Heart left ventricle (tissue), 16 donors: Measurements from ENCODE around the gene SLC25A1. TPM values are rescaled to one million over a fixed set of nuclear protein-coding genes. Genes with fewer than 3 reads are reported as not detected.
A peak's percentile ranks its signal among the peaks of the same experiment; 100 is the strongest.

Experiments
- ATAC-seq, 4 donors: fragments of 200-7000 bp; cut with Tn5 transposase; one replicate each; pipeline ENCODE4 v1.9.1; 2020 to 2022; ENCODE audit warnings: moderate library complexity in 4 of 4, mild to moderate bottlenecking in 3 of 4, moderate number of reproducible peaks in 1 of 4
- DNase-seq, 5 donors: peaks; one replicate each; pipeline ENCODE4 v3.0.0-alpha.2; 2020
- H3K27ac ChIP-seq, 12 donors: fragments of 200-600 bp; sonication (generic) in 4 of 12; one replicate each; pipeline versions ENCODE4 v1.5.0 to v1.8.0; 2016 to 2022; ENCODE audit warnings: mild to moderate bottlenecking in 2 of 12
- H3K27me3 ChIP-seq, 9 donors: fragments of 200-600 bp; sonication (generic) in 2 of 9; one replicate each; pipeline versions ENCODE4 v1.5.1 to v1.8.0; 2016 to 2022; ENCODE audit warnings: mild to moderate bottlenecking in 3 of 9
- H3K36me3 ChIP-seq, 9 donors: fragments of 200-600 bp; sonication (generic) in 2 of 9; one replicate each; pipeline versions ENCODE4 v1.5.0 to v1.8.0; 2018 to 2022; ENCODE audit warnings: mild to moderate bottlenecking in 2 of 9
- H3K4me1 ChIP-seq, 12 donors: fragments of 200-600 bp; sonication (generic) in 4 of 12; one replicate each; pipeline versions ENCODE4 v1.5.0 to v1.8.0; 2016 to 2022; ENCODE audit warnings: mild to moderate bottlenecking in 3 of 12
- H3K4me3 ChIP-seq, 12 donors: fragments of 200-600 bp; sonication (generic) in 4 of 12; one replicate each; pipeline versions ENCODE4 v1.5.0 to v1.8.0; 2017 to 2022; ENCODE audit warnings: mild to moderate bottlenecking in 9 of 12, moderate library complexity in 4 of 12
- H3K9me3 ChIP-seq, 12 donors: fragments of 200-600 bp; sonication (generic) in 4 of 12; one replicate each; pipeline versions ENCODE4 v1.5.0 to v1.8.0; 2016 to 2022; ENCODE audit warnings: mild to moderate bottlenecking in 1 of 12
- POLR2A ChIP-seq, 2 donors: fragments of 450-650 bp; IDR thresholded peaks; one replicate each; pipeline ENCODE4 v1.6.1; 2017; ENCODE audit warnings: antibody characterized with exemption in 2 of 2, mild to moderate bottlenecking in 2 of 2, moderate library complexity in 2 of 2
- WGBS, 4 donors: extraction: QIAGEN DNeasy Blood & Tissue Kit in 2 of 4; methylation state at CpG; one replicate each; pipeline versions ENCODE4 v1.1.5 to v1.1.7; 2013 to 2018; 5-methylcytosine and 5-hydroxymethylcytosine counted together
- intact Hi-C, 10 donors: fragments of 100-400 bp; cut with DNase I; formaldehyde crosslinking; loops; one replicate each; pipeline versions ENCODE4 v1.11.1 to v1.14.2; 2022
- polyA plus RNA-seq, 2 donors: library from polyadenylated mRNA; stranded (reverse); fragments of 200-250 nt; gene quantifications; one replicate each; pipeline ENCODE4 v1.2.3, GENCODE V29; 2013
- total RNA-seq, 9 donors: library from RNA; depleted of rRNA in 2 of 9; stranded (reverse); fragments of >200 nt in 2 of 9; fragmentation: NEBNext Ultra II Directional in 3 of 9; extraction: Animal tissue kit (Norgen Biotek cat#: 25700) in 3 of 9; gene quantifications; one replicate each; pipeline versions ENCODE4 v1.1.0 to v1.2.4, GENCODE V29; 2016 to 2023
- TF ChIP-seq, protein P1 (sequence below), 12 donors: fragments of 200-600 bp; sonication (generic) in 4 of 12; IDR thresholded peaks; one replicate each; pipeline versions ENCODE4 v1.5.0 to v1.8.0; 2018 to 2022; ENCODE audit warnings: antibody characterized with exemption in 12 of 12, mild to moderate bottlenecking in 5 of 12
- donor health status: ischemic (EF 13 %, LVEDD 7.1; RV severe dilation, severe dysfunction).
- donor health status: healthy with polysubstance abuse.
- donor health status: DM: no; HTN: yes; CAD: no.
- donor health status: DM: no; HTN: no; CAD: no.
- donor health status: ischemic (EF 25% LVEDD 6.9; RV normal size, moderate dysfunction).
- donor health status: ischemic (EF 25% LVEDD 5.7; RV mildly dilated, moderate dysfunction).
- donor health status: healthy.
- donor health status: DM: yes; HTN: yes; CAD: no.
- donor health status: ischemic (EF 35%, LVEDD 5.7; RV mildly dilated, moderate dysfunction).
- donor health status: nonischemic (EF 11% LVEDD 7.7; RV severe dilation, severe dysfunction).
- donor health status: DM: yes; HTN: yes; CAD: no.
- donor health status: PGD.
- donor health status: ischemic (EF 29% LVEDD 5.4; RV normal size, mild dysfunction).
- donor health status: nonischemic (EF 23%, LVEDD 6.1; RV moderate dilation, normal function).

Gene SLC25A1
- total and polyA plus RNA-seq, 11 donors: 16.1 to 35.8 (median 28.4) TPM

DNA sequence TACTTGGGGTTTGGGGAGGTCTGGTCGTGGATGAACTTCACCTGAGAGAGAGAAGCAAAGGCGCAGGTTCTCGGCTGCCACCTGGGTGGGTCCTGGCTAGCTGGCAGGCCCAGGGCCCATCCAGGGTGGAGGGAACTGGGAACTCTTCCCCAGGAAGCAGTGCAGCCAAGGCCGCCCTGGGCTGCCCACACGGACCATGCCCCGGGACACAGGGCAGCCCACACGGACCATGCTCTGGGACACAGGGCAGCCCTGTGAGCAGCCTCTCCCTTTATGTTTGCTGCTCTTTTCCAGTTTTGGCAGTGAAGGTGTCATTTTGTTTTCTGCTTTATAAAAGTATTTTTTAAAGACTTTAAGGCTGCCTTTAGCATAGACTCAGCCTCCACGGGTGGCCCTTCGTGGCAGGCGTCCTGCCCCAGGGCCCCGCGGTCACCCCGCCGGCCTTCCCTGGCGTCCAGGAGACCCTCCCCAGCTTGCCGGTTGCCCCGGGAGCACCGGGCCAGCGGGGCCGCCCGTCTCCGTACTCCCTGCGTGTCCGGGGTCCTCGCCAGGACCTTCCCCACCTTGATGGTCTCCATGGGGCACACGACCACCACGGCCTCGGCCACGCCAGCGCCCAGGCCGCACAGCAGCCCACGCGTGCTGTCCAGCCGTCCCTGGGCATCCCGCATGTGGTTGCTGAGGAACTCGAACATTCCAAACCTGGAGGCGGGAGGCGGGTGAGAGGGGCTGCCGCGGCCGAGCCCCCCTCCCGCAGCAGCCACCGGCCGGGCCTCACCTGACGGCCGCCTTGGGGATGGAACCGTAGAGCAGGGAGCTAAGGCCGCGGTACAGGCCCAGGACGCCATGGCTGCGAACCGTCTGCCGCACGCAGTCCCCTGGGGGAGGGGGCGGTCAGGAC is 1.1 kb downstream of the SLC25A1 start:
- intact Hi-C loops: loop anchor here in 3 of 10 donors (5.0 kb wide), 4 partner anchors 35 to 300 kb away; partner anchors contain the start of genes CDC45 (in 2 of the 3), UFD1 (in 2 of the 3), ESS2 (in 1 of the 3) and HIRA (in 1 of the 3)
- WGBS, 4 donors: 37 to 57% (median 39%) methylated on average over 37 to 55 of the region's 55 CpGs
- no peak for ATAC-seq

DNA sequence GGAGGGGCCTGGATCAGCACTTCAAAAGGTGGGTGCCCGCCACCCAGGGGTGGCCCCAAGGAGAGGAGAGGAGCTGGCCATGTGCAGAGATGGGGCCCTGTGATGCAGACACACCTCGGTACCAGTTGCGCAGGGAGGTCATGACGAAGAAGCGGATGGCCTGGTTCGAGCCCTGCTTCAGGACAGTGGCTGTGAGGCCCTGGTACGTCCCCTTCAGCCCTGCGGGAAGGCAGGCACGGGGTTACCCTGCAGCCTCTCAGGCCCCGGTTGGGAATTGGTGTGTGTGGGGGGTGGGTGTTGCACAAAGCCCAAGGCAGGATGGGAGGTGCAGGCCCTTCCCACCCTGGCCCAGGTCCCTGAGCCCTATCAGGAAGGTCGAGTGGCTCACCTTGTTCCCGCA is 1.8 kb downstream of the SLC25A1 start:
- no peaks in the 10 kb centered on the region for H3K27me3 ChIP-seq
- DNase-seq (no peak), ATAC-seq (no peak)
- H3K36me3 ChIP-seq: no peaks in the 10 kb centered on the region
- peaks cover 16 to 68% (median 50%) of the 10 kb centered on the region in 12 donors for H3K4me1 ChIP-seq
- intact Hi-C loops: loop anchor here in 3 of 10 donors (5.0 kb wide), 4 partner anchors 34 to 301 kb away; partner anchors contain the start of genes CDC45 (in 2 of the 3), UFD1 (in 2 of the 3), ESS2 (in 1 of the 3) and HIRA (in 1 of the 3)
- H3K4me3 ChIP-seq: no peak overlapping the region
- no peaks in the 10 kb centered on the region for H3K9me3 ChIP-seq
- H3K27ac ChIP-seq: peak overlapping the region in 2 of 12 donors; percentile 87 to 89
- TF ChIP-seq, protein P1, sequence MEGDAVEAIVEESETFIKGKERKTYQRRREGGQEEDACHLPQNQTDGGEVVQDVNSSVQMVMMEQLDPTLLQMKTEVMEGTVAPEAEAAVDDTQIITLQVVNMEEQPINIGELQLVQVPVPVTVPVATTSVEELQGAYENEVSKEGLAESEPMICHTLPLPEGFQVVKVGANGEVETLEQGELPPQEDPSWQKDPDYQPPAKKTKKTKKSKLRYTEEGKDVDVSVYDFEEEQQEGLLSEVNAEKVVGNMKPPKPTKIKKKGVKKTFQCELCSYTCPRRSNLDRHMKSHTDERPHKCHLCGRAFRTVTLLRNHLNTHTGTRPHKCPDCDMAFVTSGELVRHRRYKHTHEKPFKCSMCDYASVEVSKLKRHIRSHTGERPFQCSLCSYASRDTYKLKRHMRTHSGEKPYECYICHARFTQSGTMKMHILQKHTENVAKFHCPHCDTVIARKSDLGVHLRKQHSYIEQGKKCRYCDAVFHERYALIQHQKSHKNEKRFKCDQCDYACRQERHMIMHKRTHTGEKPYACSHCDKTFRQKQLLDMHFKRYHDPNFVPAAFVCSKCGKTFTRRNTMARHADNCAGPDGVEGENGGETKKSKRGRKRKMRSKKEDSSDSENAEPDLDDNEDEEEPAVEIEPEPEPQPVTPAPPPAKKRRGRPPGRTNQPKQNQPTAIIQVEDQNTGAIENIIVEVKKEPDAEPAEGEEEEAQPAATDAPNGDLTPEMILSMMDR (IDR thresholded peaks at IDR 0.05): no peak
- no peak for TF ChIP-seq POLR2A (IDR thresholded peaks at IDR 0.05)
- WGBS, 4 donors: 83 to 92% (median 85%) methylated on average over 11 to 12 of the region's 12 CpGs

More for the DNA sequence above, 1.1 kb downstream of the SLC25A1 start:
- Histone ChIP-seq H3K36me3 (no peaks in the 10 kb centered on the region), H3K4me1 (peaks cover 14 to 61% (median 45%) of the 10 kb centered on the region in 12 donors), H3K27me3 (no peaks in the 10 kb centered on the region), H3K4me3 (peak overlapping the region; percentile 77 to 99 (median 88)), H3K27ac (peak overlapping the region; percentile 74 to 92 (median 86)), H3K9me3 (no peaks in the 10 kb centered on the region)
- no peak for DNase-seq
- TF ChIP-seq, protein P1 (IDR thresholded peaks at IDR 0.05): no peak
- no peak for TF ChIP-seq POLR2A (IDR thresholded peaks at IDR 0.05)

GRCh38 chr22:19176175-19176643 is 2.3 kb downstream of the SLC25A1 start:
- H3K36me3 ChIP-seq: no peaks in the 10 kb centered on the region
- intact Hi-C loops: loop anchor here in 3 of 10 donors (5.0 kb wide), 4 partner anchors 34 to 301 kb away; partner anchors contain the start of genes CDC45 (in 2 of the 3), UFD1 (in 2 of the 3), ESS2 (in 1 of the 3) and HIRA (in 1 of the 3)
- no peak overlapping the region for H3K27ac ChIP-seq
- no peak overlapping the region for H3K4me3 ChIP-seq
- no peak for DNase-seq
- H3K4me1 ChIP-seq: peaks cover 16 to 70% (median 50%) of the 10 kb centered on the region in 12 donors
- no peak for ATAC-seq
- 60 to 73% (median 66%) methylated on average over 12 of the region's 12 CpGs for WGBS, 4 donors
- TF ChIP-seq, protein P1 (IDR thresholded peaks at IDR 0.05): no peak
- TF ChIP-seq POLR2A (IDR thresholded peaks at IDR 0.05): no peak
- no peaks in the 10 kb centered on the region for H3K9me3 ChIP-seq
- H3K27me3 ChIP-seq: no peaks in the 10 kb centered on the region
